ENCODE results near the gene ZNF587B.
"Not testable (repeated sequence)": the region's sequence is repeated elsewhere in the genome, so short reads cannot be mapped to it uniquely, and the experiment has no call there.

DNA sequence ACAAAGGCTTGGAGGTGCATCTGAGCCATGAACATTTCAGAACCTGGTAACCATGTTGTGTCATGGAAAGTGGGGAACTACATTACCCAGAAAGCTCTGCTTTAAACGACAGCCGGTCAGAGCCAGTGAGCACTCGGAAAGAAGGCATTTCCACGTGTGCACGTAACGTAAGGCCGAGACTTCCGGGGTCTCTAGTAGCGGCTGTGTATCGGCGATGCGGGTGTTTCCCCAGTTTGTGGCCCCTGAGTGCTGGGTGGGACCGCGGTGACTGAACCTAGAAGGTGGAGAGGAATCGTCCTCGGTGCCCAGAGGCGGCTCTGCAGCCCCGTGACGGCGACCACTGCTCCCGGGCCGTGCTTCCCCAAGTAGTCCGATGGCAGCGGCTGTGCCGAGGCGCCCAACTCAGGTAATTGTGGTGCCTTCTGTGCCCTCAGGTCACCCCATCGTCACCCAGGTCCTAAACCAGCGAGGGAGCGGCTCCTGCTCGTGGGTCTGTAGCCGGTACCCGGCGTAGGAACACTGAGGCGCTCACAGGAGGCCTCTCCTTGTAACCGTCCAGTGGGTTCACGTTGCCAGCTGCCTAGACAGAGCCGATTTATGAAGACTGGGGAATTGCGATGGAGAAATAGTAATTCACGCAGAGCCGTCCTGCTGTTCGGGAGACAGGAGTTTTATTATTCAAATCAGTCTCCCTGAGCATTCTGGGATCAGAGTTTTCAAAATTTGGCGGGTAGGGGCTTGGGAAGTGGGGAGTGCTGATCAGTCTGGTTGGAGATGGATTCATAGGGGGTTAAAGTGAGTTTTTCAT, 19.8 kb downstream of the ZNF587B start, which contains the start of gene ZNF587:
- TF ChIP-seq, protein P1, sequence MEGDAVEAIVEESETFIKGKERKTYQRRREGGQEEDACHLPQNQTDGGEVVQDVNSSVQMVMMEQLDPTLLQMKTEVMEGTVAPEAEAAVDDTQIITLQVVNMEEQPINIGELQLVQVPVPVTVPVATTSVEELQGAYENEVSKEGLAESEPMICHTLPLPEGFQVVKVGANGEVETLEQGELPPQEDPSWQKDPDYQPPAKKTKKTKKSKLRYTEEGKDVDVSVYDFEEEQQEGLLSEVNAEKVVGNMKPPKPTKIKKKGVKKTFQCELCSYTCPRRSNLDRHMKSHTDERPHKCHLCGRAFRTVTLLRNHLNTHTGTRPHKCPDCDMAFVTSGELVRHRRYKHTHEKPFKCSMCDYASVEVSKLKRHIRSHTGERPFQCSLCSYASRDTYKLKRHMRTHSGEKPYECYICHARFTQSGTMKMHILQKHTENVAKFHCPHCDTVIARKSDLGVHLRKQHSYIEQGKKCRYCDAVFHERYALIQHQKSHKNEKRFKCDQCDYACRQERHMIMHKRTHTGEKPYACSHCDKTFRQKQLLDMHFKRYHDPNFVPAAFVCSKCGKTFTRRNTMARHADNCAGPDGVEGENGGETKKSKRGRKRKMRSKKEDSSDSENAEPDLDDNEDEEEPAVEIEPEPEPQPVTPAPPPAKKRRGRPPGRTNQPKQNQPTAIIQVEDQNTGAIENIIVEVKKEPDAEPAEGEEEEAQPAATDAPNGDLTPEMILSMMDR (IDR thresholded peaks at IDR 0.05) = not testable (repeated sequence)
- TF ChIP-seq, protein P2, sequence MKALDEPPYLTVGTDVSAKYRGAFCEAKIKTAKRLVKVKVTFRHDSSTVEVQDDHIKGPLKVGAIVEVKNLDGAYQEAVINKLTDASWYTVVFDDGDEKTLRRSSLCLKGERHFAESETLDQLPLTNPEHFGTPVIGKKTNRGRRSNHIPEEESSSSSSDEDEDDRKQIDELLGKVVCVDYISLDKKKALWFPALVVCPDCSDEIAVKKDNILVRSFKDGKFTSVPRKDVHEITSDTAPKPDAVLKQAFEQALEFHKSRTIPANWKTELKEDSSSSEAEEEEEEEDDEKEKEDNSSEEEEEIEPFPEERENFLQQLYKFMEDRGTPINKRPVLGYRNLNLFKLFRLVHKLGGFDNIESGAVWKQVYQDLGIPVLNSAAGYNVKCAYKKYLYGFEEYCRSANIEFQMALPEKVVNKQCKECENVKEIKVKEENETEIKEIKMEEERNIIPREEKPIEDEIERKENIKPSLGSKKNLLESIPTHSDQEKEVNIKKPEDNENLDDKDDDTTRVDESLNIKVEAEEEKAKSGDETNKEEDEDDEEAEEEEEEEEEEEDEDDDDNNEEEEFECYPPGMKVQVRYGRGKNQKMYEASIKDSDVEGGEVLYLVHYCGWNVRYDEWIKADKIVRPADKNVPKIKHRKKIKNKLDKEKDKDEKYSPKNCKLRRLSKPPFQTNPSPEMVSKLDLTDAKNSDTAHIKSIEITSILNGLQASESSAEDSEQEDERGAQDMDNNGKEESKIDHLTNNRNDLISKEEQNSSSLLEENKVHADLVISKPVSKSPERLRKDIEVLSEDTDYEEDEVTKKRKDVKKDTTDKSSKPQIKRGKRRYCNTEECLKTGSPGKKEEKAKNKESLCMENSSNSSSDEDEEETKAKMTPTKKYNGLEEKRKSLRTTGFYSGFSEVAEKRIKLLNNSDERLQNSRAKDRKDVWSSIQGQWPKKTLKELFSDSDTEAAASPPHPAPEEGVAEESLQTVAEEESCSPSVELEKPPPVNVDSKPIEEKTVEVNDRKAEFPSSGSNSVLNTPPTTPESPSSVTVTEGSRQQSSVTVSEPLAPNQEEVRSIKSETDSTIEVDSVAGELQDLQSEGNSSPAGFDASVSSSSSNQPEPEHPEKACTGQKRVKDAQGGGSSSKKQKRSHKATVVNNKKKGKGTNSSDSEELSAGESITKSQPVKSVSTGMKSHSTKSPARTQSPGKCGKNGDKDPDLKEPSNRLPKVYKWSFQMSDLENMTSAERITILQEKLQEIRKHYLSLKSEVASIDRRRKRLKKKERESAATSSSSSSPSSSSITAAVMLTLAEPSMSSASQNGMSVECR (CRISPR knock-in tag; IDR thresholded peaks at IDR 0.05; ENCODE audit: borderline replicate concordance) = not testable (repeated sequence)
- not testable (repeated sequence) for TF ChIP-seq ZNF416, FOXP4 (CRISPR knock-in tag; IDR thresholded peaks at IDR 0.05)

All from WTC11 (cell line).